Esophagus squamous epithelium (tissue), 5 donors: Measurements from ENCODE around the gene HS1BP3. TPM values are rescaled to one million over a fixed set of nuclear protein-coding genes. Genes with fewer than 3 reads are reported as not detected.

Source experiments
- DNase-seq: peaks from one replicate; lab custom pipeline; 2025; lab: John Stamatoyannopoulos, UW
- H3K27ac ChIP-seq, 4 donors: fragments of 200-600 bp; sonication (generic); one replicate each; pipeline ENCODE4 v1.5.1; 2016 to 2019; ENCODE audit warnings: mild to moderate bottlenecking in 1 of 4
- H3K27me3 ChIP-seq, 4 donors: fragments of 200-600 bp; sonication (generic); 1 replicate in 3 of 4; 2 replicates in 1 of 4; pipeline versions ENCODE4 v1.5.1 to v1.6.0; 2017 to 2021; ENCODE audit warnings: antibody characterized with exemption in 1 of 4
- H3K36me3 ChIP-seq, 3 donors: fragments of 200-600 bp; sonication (generic); one replicate each; pipeline ENCODE4 v1.5.1; 2016 to 2019
- H3K4me1 ChIP-seq, 3 donors: fragments of 200-600 bp; sonication (generic); one replicate each; pipeline ENCODE4 v1.5.1; 2017 to 2019
- H3K4me3 ChIP-seq, 4 donors: fragments of 200-600 bp; sonication (generic); 1 replicate in 3 of 4; 2 replicates in 1 of 4; pipeline ENCODE4 v1.5.1; 2016 to 2019; ENCODE audit warnings: mild to moderate bottlenecking in 2 of 4, moderate library complexity in 1 of 4
- H3K9me3 ChIP-seq, 3 donors: fragments of 200-600 bp; sonication (generic); one replicate each; pipeline ENCODE4 v1.5.1; 2016 to 2019
- CTCF ChIP-seq, 6 experiments: fragments of 450-650 bp in 4 of 6; fragments of 200-600 bp in 2 of 6; sonication (generic) in 2 of 6; IDR thresholded peaks; one replicate each; pipeline ENCODE4 v1.5.1; 2016 to 2019; ENCODE audit warnings: antibody characterized with exemption in 6 of 6, mild to moderate bottlenecking in 4 of 6, moderate library complexity in 4 of 6
- POLR2A ChIP-seq, 4 donors: fragments of 450-650 bp; IDR thresholded peaks; one replicate each; pipeline ENCODE4 v1.6.1; 2017; ENCODE audit warnings: antibody characterized with exemption in 4 of 4, mild to moderate bottlenecking in 4 of 4, moderate library complexity in 3 of 4
- WGBS, 2 donors: methylation state at CpG; one replicate each; pipeline ENCODE4 v1.1.5; 2018; 5-methylcytosine and 5-hydroxymethylcytosine counted together
- intact Hi-C: fragments of 100-400 bp; cut with DNase I; formaldehyde crosslinking; loops from one replicate; pipeline ENCODE4 v1.15.0; 2022
- total RNA-seq, 4 donors: library from RNA; depleted of rRNA; stranded (reverse); fragments of >200 nt; gene quantifications; one replicate each; pipeline ENCODE4 v1.1.0, GENCODE V29; 2016
- donor health status: DM: yes; HTN: yes; CAD: no.

Gene HS1BP3
- total RNA-seq, 4 donors from 2014 or later = 7.9 to 22.1 (median 16.9) TPM

- TF ChIP-seq CTCF (IDR thresholded peaks at IDR 0.05) (no peak), POLR2A (IDR thresholded peaks at IDR 0.05) (no peak)
- H3K27me3 ChIP-seq = no peaks in the 10 kb centered on the region
- H3K36me3 ChIP-seq = no peaks in the 10 kb centered on the region
- H3K4me3 ChIP-seq = no peak overlapping the region
- no peak for DNase-seq
- intact Hi-C loops = no loop called here
- 84 to 95% methylated on average over 8 to 9 of the region's 9 CpGs for WGBS, 2 donors
- peaks cover 13 to 91% (median 45%) of the 10 kb centered on the region in 3 donors for H3K4me1 ChIP-seq
- no peaks in the 10 kb centered on the region for H3K9me3 ChIP-seq
- H3K27ac ChIP-seq = peak overlapping the region in 3 of 4 donors; percentile 24 to 51 (median 27)
Observed at GRCh38 chr2:20575935-20576597, 74.8 kb downstream of the HS1BP3 start.

GRCh38 chr2:20575414-20575813 lies 75.5 kb downstream of the HS1BP3 start:
- TF ChIP-seq CTCF (IDR thresholded peaks at IDR 0.05) = no peak
- TF ChIP-seq POLR2A (IDR thresholded peaks at IDR 0.05) = no peak
- Histone ChIP-seq H3K4me3 (no peak overlapping the region), H3K27me3 (no peaks in the 10 kb centered on the region), H3K36me3 (no peaks in the 10 kb centered on the region), H3K4me1 (peaks cover 13 to 97% (median 45%) of the 10 kb centered on the region in 3 donors), H3K9me3 (no peaks in the 10 kb centered on the region), H3K27ac (peak overlapping the region in 3 of 4 donors; percentile 51 to 79 (median 66))
- DNase-seq = no peak
- intact Hi-C loops = no loop called here
- 57% methylated on average over 4 of the region's 5 CpGs; no CpG with 5 or more reads in 1 of the 2 donors for WGBS, 2 donors

- H3K27ac ChIP-seq = peak overlapping the region in 3 of 4 donors; percentile 51 to 79 (median 66)
- TF ChIP-seq POLR2A (IDR thresholded peaks at IDR 0.05) (no peak), CTCF (IDR thresholded peaks at IDR 0.05) (no peak)
- H3K4me3 ChIP-seq = no peak overlapping the region
- H3K27me3 ChIP-seq = no peaks in the 10 kb centered on the region
- H3K9me3 ChIP-seq = no peaks in the 10 kb centered on the region
- peaks cover 13 to 97% (median 49%) of the 10 kb centered on the region in 3 donors for H3K4me1 ChIP-seq
- WGBS, 2 donors = 79 to 100% methylated on average over 4 to 5 of the region's 6 CpGs
- H3K36me3 ChIP-seq = no peaks in the 10 kb centered on the region
- DNase-seq = no peak
- intact Hi-C loops = no loop called here
Observed at GRCh38 chr2:20574930-20575329, 76.0 kb downstream of the HS1BP3 start.

GRCh38 chr2:20574423-20574911 lies 76.4 kb downstream of the HS1BP3 start:
- peak overlapping the region in 3 of 4 donors; percentile 51 to 79 (median 66) for H3K27ac ChIP-seq
- DNase-seq = no peak
- H3K9me3 ChIP-seq = no peaks in the 10 kb centered on the region
- H3K27me3 ChIP-seq = no peaks in the 10 kb centered on the region
- H3K4me3 ChIP-seq = no peak overlapping the region
- peaks cover 13 to 97% (median 50%) of the 10 kb centered on the region in 3 donors for H3K4me1 ChIP-seq
- intact Hi-C loops = no loop called here
- H3K36me3 ChIP-seq = no peaks in the 10 kb centered on the region
- no peak for TF ChIP-seq CTCF (IDR thresholded peaks at IDR 0.05)
- TF ChIP-seq POLR2A (IDR thresholded peaks at IDR 0.05) = no peak
- 71 to 93% methylated on average over 1 to 4 of the region's 5 CpGs for WGBS, 2 donors
